IMR-90 (cell line): ENCODE results near the gene ENHO. TPM values are rescaled to one million over a fixed set of nuclear protein-coding genes. Genes with fewer than 3 reads are reported as not detected.

ENCODE experiments used
- ATAC-seq: fragments of 200-7000 bp; cut with Tn5 transposase; 2 replicates; pipeline ENCODE4 v1.9.1; 2020; ENCODE audit warnings: low read depth, mild to moderate bottlenecking, moderate library complexity
- BruUV-seq: library from RNA; stranded (reverse); fragments of 400-500 nt; replicated peaks from 2 replicates; lab custom pipeline; 2021; lab: Mats Ljungman, UMichigan
- CTCF ChIA-PET: fragments of 300-600 bp; formaldehyde crosslinking; extraction: SDS; loops from one replicate; lab custom pipeline; 2021; ENCODE audit warnings: antibody characterized with exemption; lab: Yijun Ruan, JAX
- POLR2A ChIA-PET: fragments of 300-600 bp; sonication (Branson Sonifier 250); formaldehyde crosslinking; loops from one replicate; lab custom pipeline; 2022; ENCODE audit warnings: antibody characterized with exemption; ENCODE audit not compliant: unreplicated experiment; lab: Charles Lee
- DNase-seq: peaks from one replicate; pipeline ENCODE4 v3.0.0; 2013
- H2AFZ ChIP-seq: replicated peaks from 2 replicates; pipeline ENCODE3; 2013; ENCODE audit warnings: low read length, mild to moderate bottlenecking; ENCODE audit not compliant: poor library complexity
- H2AK5ac ChIP-seq: 2 replicates; pipeline ENCODE4 v1.6.1; 2013; ENCODE audit warnings: low read depth, low read length, inconsistent platforms
- H2AK9ac ChIP-seq: replicated peaks from 2 replicates; pipeline ENCODE3; 2013; ENCODE audit warnings: mild to moderate bottlenecking, low read depth, low read length, moderate library complexity; ENCODE audit not compliant: poor library complexity
- H2BK120ac ChIP-seq: 2 replicates; pipeline ENCODE4 v1.6.1; 2013; ENCODE audit warnings: low read depth, low read length, inconsistent platforms
- H2BK15ac ChIP-seq: 3 replicates; pipeline ENCODE4 v1.6.1; 2013; ENCODE audit warnings: low read depth, low read length, inconsistent platforms
- H2BK20ac ChIP-seq: 2 replicates; pipeline ENCODE4 v1.6.1; 2013; ENCODE audit warnings: low read depth, mild to moderate bottlenecking, inconsistent platforms, low read length, moderate library complexity
- H2BK5ac ChIP-seq: 2 replicates; pipeline ENCODE4 v1.6.1; 2013; ENCODE audit warnings: mild to moderate bottlenecking, low read depth, low read length, inconsistent platforms; ENCODE audit not compliant: poor library complexity, severe bottlenecking
- H3K14ac ChIP-seq: replicated peaks from 2 replicates; pipeline ENCODE4 v1.6.1; 2013; ENCODE audit warnings: low read depth, low read length, inconsistent platforms
- H3K18ac ChIP-seq: 2 replicates; pipeline ENCODE4 v1.6.1; 2013; ENCODE audit warnings: low read depth, low read length, control low read depth
- H3K23ac ChIP-seq: 2 replicates; pipeline ENCODE4 v1.6.1; 2013; ENCODE audit warnings: low read depth, low read length, inconsistent platforms
- H3K27ac ChIP-seq: 2 replicates; pipeline ENCODE4 v1.5.1; 2013; ENCODE audit warnings: mild to moderate bottlenecking, control low read depth, low read length; ENCODE audit not compliant: insufficient read depth
- H3K27me3 ChIP-seq: 2 replicates; pipeline ENCODE4 v1.6.1; 2013; ENCODE audit warnings: low read length; ENCODE audit not compliant: control insufficient read depth, insufficient read depth
- H3K36me3 ChIP-seq: 2 replicates; pipeline ENCODE4 v1.6.1; 2013; ENCODE audit warnings: low read length, mixed read lengths; ENCODE audit not compliant: control insufficient read depth, insufficient read depth
- H3K4ac ChIP-seq: 2 replicates; pipeline ENCODE4 v1.6.1; 2013; ENCODE audit warnings: low read depth, low read length, inconsistent platforms
- H3K4me1 ChIP-seq: 2 replicates; pipeline ENCODE4 v1.6.1; 2013; ENCODE audit warnings: low read length, mixed read lengths; ENCODE audit not compliant: control insufficient read depth, insufficient read depth
- H3K4me2 ChIP-seq: 2 replicates; pipeline ENCODE4 v1.6.1; 2013; ENCODE audit warnings: low read depth, mild to moderate bottlenecking, control low read depth, low read length, moderate library complexity
- H3K4me3 ChIP-seq: 2 replicates; pipeline ENCODE4 v1.5.1; 2013; ENCODE audit warnings: low read depth, mild to moderate bottlenecking, control low read depth, low read length, moderate library complexity; ENCODE audit not compliant: insufficient read depth
- H3K56ac ChIP-seq: 2 replicates; pipeline ENCODE4 v1.6.1; 2013; ENCODE audit warnings: low read length, inconsistent platforms; ENCODE audit not compliant: insufficient read depth; ENCODE audit errors: extremely low read depth
- H3K79me1 ChIP-seq, 2 experiments: 2 replicates each; pipeline ENCODE4 v1.6.1; 2013; ENCODE audit warnings: low read length in 2 of 2, inconsistent platforms in 1 of 2, low read depth in 1 of 2
- H3K9ac ChIP-seq: 2 replicates; pipeline ENCODE4 v1.6.1; 2013; ENCODE audit warnings: low read depth, low read length, control low read depth
- H3K9me1 ChIP-seq: 2 replicates; pipeline ENCODE4 v1.6.1; 2013; ENCODE audit warnings: low read length, inconsistent platforms; ENCODE audit not compliant: insufficient read depth
- H3K9me3 ChIP-seq: 2 replicates; pipeline ENCODE4 v1.6.1; 2013; ENCODE audit warnings: low read length; ENCODE audit not compliant: control insufficient read depth, insufficient read depth
- H4K20me1 ChIP-seq: 2 replicates; pipeline ENCODE4 v1.6.1; 2013; ENCODE audit warnings: low read length, inconsistent platforms; ENCODE audit not compliant: insufficient read depth
- H4K5ac ChIP-seq: 2 replicates; pipeline ENCODE4 v1.6.1; 2013; ENCODE audit warnings: mild to moderate bottlenecking, low read depth, low read length, control low read depth
- H4K8ac ChIP-seq, 2 experiments: 2 replicates each; pipeline ENCODE4 v1.6.1; 2013; ENCODE audit warnings: low read depth in 2 of 2, low read length in 2 of 2, control low read depth in 1 of 2, inconsistent platforms in 1 of 2
- H4K91ac ChIP-seq: 2 replicates; pipeline ENCODE4 v1.6.1; 2013; ENCODE audit warnings: low read depth, low read length, inconsistent platforms; ENCODE audit not compliant: insufficient read depth
- BHLHE40 ChIP-seq: fragments of 150-350 bp; IDR thresholded peaks from 2 replicates; pipeline ENCODE4 v1.6.1; 2016; ENCODE audit warnings: mild to moderate bottlenecking, low read depth, low read length
- CEBPB ChIP-seq: IDR thresholded peaks from 2 replicates; pipeline ENCODE4 v1.6.1; 2012; ENCODE audit warnings: low read depth, low read length, improper control_type of control experiment
- CHD1 ChIP-seq: IDR thresholded peaks from 2 replicates; pipeline ENCODE4 v1.6.1; 2012; ENCODE audit warnings: low read depth, low read length, improper control_type of control experiment
- CTCF ChIP-seq: conservative IDR thresholded peaks from 2 replicates; pipeline ENCODE4 v1.5.1; 2012; ENCODE audit warnings: mild to moderate bottlenecking, low read depth, low read length, improper control_type of control experiment
- FOS ChIP-seq: fragments of 150-350 bp; IDR thresholded peaks from 2 replicates; pipeline ENCODE4 v1.6.1; 2016; ENCODE audit warnings: low read depth, low read length
- MAZ ChIP-seq: IDR thresholded peaks from 2 replicates; pipeline ENCODE4 v1.6.1; 2012; ENCODE audit warnings: low read depth, mild to moderate bottlenecking, low read length, improper control_type of control experiment, moderate library complexity, borderline replicate concordance
- NFE2L2 ChIP-seq: fragments of 150-350 bp; IDR thresholded peaks from 2 replicates; pipeline ENCODE4 v1.6.1; 2016; ENCODE audit warnings: low read depth, mild to moderate bottlenecking, low read length
- RAD21 ChIP-seq: IDR thresholded peaks from 2 replicates; pipeline ENCODE4 v1.6.1; 2012; ENCODE audit warnings: low read length, improper control_type of control experiment
- WGBS, 2 experiments: methylation state at CpG; one replicate each; pipeline versions ENCODE4 v1.1.5 to v1.1.7; 2013; ENCODE audit warnings: missing lambda C conversion rate in 2 of 2; ENCODE audit not compliant: insufficient read length in 1 of 2; ENCODE audit errors: extremely low coverage in 2 of 2; 5-methylcytosine and 5-hydroxymethylcytosine counted together
- dilution Hi-C: fragments of 300-500 bp; cut with HindIII; formaldehyde crosslinking; loops from one replicate; pipeline ENCODE4 v1.14.3; 2018; ENCODE audit warnings: low sequenced_read_pairs; ENCODE audit not compliant: unreplicated experiment
- in situ Hi-C: fragments of 300-500 bp; cut with MboI; formaldehyde crosslinking; loops from 3 replicates; pipeline ENCODE4 v1.14.3; 2019; ENCODE audit warnings: low sequenced_read_pairs, inconsistent platforms, mixed read lengths
- intact Hi-C: fragments of 100-400 bp; cut with micrococcal nuclease; formaldehyde crosslinking; loops from 2 replicates; pipeline ENCODE4 v1.10.0; 2022
- polyA plus RNA-seq, 3 experiments: library from polyadenylated mRNA; depleted of rRNA; stranded (reverse); fragments of >200 nt; gene quantifications; 2 replicates each; pipeline ENCODE4 v1.2.3, GENCODE V29; 2012; ENCODE audit warnings: low replicate concordance in 1 of 3
- total RNA-seq: library from RNA; depleted of rRNA; stranded (reverse); fragments of >200 nt; gene quantifications from 2 replicates; pipeline ENCODE4 v1.2.3, GENCODE V29; 2012

Gene ENHO
- total and polyA plus RNA-seq, 2 of the 4 experiments (the other 2 are of a cell fraction): not detected

GRCh38 chr9:34545497-34545896, 22.7 kb upstream of the ENHO start (continued):
- TF ChIP-seq NFE2L2 (no peak), CEBPB (no peak), MAZ (no peak)

- CTCF ChIA-PET: interaction anchor here (0.7 kb wide), 1 partner anchor 59 kb away, joined by 3 read pairs; no protein-coding TSS in a partner anchor
- no CpG with 5 or more reads among the region's 5 CpGs for WGBS, 2 experiments
Observed at GRCh38 chr9:34544035-34544434, 21.2 kb upstream of the ENHO start.

More at GRCh38 chr9:34544035-34544434, 21.2 kb upstream of the ENHO start:
- no peak overlapping the region for H2BK15ac ChIP-seq
- H2BK120ac ChIP-seq: no peak overlapping the region
- H4K8ac ChIP-seq: no peak overlapping the region
- H3K27ac ChIP-seq: no peak overlapping the region
- no peak overlapping the region for H2AFZ ChIP-seq
- H4K5ac ChIP-seq: no peak overlapping the region
- no peaks in the 10 kb centered on the region for H3K9me3 ChIP-seq
- H2BK5ac ChIP-seq: no peak overlapping the region
- ATAC-seq (no peak), DNase-seq (no peak)
- no peak for TF ChIP-seq FOS
- TF ChIP-seq CTCF: no peak
- TF ChIP-seq BHLHE40: no peak
- no peak for TF ChIP-seq NFE2L2
- no peak for TF ChIP-seq CHD1
- no peak for TF ChIP-seq RAD21
- no peak overlapping the region for H3K14ac ChIP-seq
- H3K9me1 ChIP-seq: peaks cover 3% of the 10 kb centered on the region; the same call in 1 of the 2 replicates
- H2BK20ac ChIP-seq: no peak overlapping the region
- no peaks in the 10 kb centered on the region for H4K20me1 ChIP-seq
- peaks cover 16% of the 10 kb centered on the region; the same call in 1 of the 2 replicates for H3K27me3 ChIP-seq
- intact Hi-C loops: no loop called here
- POLR2A ChIA-PET: no interaction called here
- H3K4ac ChIP-seq: no peak overlapping the region
- no peak overlapping the region for H4K91ac ChIP-seq
- no peak overlapping the region for H3K23ac ChIP-seq
- H3K56ac ChIP-seq: no peak overlapping the region
- in situ Hi-C loops: no loop called here
- H3K36me3 ChIP-seq: no peaks in the 10 kb centered on the region
- H3K4me2 ChIP-seq: no peak overlapping the region
- no peak overlapping the region for H3K9ac ChIP-seq
- dilution Hi-C loops: no loop called here
- H2AK9ac ChIP-seq: no peak overlapping the region
- no peak overlapping the region for H2AK5ac ChIP-seq
- no peak overlapping the region for H3K4me3 ChIP-seq
- H3K79me1 ChIP-seq: no peaks in the 10 kb centered on the region
- BruUV-seq: no TSS peak
- H3K4me1 ChIP-seq: no peaks in the 10 kb centered on the region
- no peak overlapping the region for H3K18ac ChIP-seq
